Spinal cord (tissue), 10 donors: Measurements from ENCODE around the gene DDX56. TPM values are rescaled to one million over a fixed set of nuclear protein-coding genes. Genes with fewer than 3 reads are reported as not detected.

Experiments used
- DNase-seq, 6 donors: peaks; one replicate each; pipeline versions ENCODE4 v3.0.0 to v3.0.0-alpha.2; 2013 to 2015; ENCODE audit warnings: low spot score in 6 of 6, low read depth in 4 of 6
- H3K27ac ChIP-seq: one replicate; pipeline ENCODE4 v1.5.1; 2013; ENCODE audit warnings: low read depth, low read length, control low read depth
- H3K27me3 ChIP-seq: one replicate; pipeline ENCODE4 v1.6.1; 2013; ENCODE audit warnings: low read length; ENCODE audit not compliant: control insufficient read depth, insufficient read depth
- H3K36me3 ChIP-seq: one replicate; pipeline ENCODE4 v1.6.1; 2013; ENCODE audit warnings: low read length; ENCODE audit not compliant: control insufficient read depth, insufficient read depth
- H3K4me1 ChIP-seq: one replicate; pipeline ENCODE4 v1.6.1; 2013; ENCODE audit warnings: low read length; ENCODE audit not compliant: control insufficient read depth, insufficient read depth
- H3K4me3 ChIP-seq: one replicate; pipeline ENCODE4 v1.5.1; 2013; ENCODE audit warnings: low read depth, low read length, control low read depth
- H3K9me3 ChIP-seq: one replicate; pipeline ENCODE4 v1.6.1; 2013; ENCODE audit warnings: low read length; ENCODE audit not compliant: control insufficient read depth, insufficient read depth
- WGBS: methylation state at CpG from one replicate; pipeline ENCODE4 v1.1.5; 2013; ENCODE audit warnings: missing lambda C conversion rate; ENCODE audit not compliant: insufficient coverage; 5-methylcytosine and 5-hydroxymethylcytosine counted together
- polyA plus RNA-seq, 2 donors: library from polyadenylated mRNA; unstranded; fragments of 120-200 nt; gene quantifications; one replicate each; pipeline ENCODE4 v1.2.1, GENCODE V29; 2013; ENCODE audit not compliant: insufficient read length in 2 of 2
- total RNA-seq, 2 donors: library from RNA; depleted of rRNA in 1 of 2; stranded (reverse); fragments of 120-200 nt in 1 of 2; fragments of >200 nt in 1 of 2; gene quantifications; one replicate each; pipeline versions ENCODE4 v1.2.3 to v1.2.4, GENCODE V29; 2013 to 2014
- donor health status: healthy.

DDX56 gene
- total and polyA plus RNA-seq, 4 donors, result 37.0 to 80.4 (median 60.8) TPM

DNA sequence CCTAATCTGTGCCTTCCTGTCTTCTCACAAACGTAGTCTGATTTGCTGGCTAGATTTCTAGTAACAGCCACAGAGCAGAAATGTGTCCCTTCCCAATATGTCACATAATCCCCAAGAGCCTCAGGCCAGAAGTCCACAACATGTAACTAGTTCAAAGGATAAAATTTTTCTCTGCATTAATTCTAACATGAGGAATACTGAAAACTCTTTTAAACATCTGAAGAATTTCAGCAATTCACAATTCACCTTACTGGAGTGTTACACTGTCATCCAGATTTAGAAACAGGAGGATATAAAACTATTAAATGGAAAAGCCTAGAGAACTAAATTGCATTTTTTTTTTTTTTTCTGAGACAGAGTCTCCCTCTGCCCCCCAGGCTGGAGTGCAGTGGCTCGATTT, 2.5 kb upstream of the DDX56 start:
- Histone ChIP-seq H3K27me3 (no peaks in the 10 kb centered on the region), H3K4me3 (no peak overlapping the region), H3K36me3 (peaks cover 56% of the 10 kb centered on the region), H3K4me1 (peaks cover 36% of the 10 kb centered on the region), H3K9me3 (no peaks in the 10 kb centered on the region), H3K27ac (no peak overlapping the region)
- WGBS, result 86% methylated on average over 2 of the region's 2 CpGs
- no peak for DNase-seq

DNA sequence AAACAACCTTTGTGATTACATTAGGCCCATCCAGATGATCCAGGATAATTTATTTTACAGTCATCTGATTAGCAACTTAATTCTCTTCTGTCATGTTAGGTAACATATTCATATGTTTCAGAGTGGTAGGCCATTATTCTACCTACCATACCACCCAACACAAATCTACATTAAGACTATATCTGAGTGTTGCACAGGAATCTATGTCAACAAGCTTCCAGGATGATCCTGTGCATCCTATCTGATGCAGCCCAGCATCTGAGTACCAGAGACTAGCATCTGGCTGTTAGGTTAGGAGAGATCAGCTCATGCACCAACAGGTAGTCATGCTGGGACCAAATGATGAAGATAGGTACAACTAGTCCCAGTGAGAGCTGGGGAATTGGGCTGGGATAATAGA, 1.3 kb upstream of the DDX56 start:
- H3K36me3 ChIP-seq, result peaks cover 57% of the 10 kb centered on the region

DNA sequence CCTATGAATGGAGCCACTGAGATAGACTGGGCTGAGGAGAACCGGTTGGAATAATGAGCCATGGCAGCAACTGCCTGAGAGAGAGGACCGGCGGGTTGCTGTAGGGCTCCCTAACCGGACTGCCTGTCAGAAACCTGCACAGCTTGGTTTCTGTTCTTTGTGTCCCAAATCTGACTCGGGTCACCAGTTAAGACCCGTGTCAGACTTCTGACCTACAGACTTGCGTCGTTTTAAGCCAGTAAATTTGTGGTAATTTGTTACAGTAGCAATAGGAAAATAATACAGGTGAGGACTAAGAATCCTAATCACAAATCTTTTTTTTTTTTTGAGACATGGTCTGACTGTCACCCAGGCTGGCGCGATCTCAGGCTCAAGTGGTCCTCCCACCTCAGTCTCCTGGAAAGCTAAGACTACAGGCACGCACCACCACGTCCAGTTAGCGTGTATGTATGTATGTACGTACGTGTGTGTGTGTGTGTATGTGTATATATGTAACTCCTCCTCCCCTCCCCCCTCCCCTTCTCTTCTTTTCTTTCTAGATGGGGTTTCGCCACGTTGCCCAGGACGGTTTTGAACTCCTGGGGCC, 672 bp upstream of the DDX56 start:
- no peaks in the 10 kb centered on the region for H3K9me3 ChIP-seq
- H3K4me1 ChIP-seq, result peaks cover 23% of the 10 kb centered on the region
- no peak for DNase-seq
- WGBS, result 0% methylated on average over 6 of the region's 18 CpGs
- H3K36me3 ChIP-seq, result peaks cover 61% of the 10 kb centered on the region
- H3K27ac ChIP-seq, result peak overlapping the region; percentile 84
- H3K27me3 ChIP-seq, result no peaks in the 10 kb centered on the region
- peak overlapping the region; percentile 88 for H3K4me3 ChIP-seq

More for the DNA sequence above, 1.3 kb upstream of the DDX56 start:
- H3K27ac ChIP-seq, result no peak overlapping the region
- no peaks in the 10 kb centered on the region for H3K9me3 ChIP-seq
- no peak overlapping the region for H3K4me3 ChIP-seq
- H3K4me1 ChIP-seq, result peaks cover 24% of the 10 kb centered on the region
- no peak for DNase-seq
- no peaks in the 10 kb centered on the region for H3K27me3 ChIP-seq

DNA sequence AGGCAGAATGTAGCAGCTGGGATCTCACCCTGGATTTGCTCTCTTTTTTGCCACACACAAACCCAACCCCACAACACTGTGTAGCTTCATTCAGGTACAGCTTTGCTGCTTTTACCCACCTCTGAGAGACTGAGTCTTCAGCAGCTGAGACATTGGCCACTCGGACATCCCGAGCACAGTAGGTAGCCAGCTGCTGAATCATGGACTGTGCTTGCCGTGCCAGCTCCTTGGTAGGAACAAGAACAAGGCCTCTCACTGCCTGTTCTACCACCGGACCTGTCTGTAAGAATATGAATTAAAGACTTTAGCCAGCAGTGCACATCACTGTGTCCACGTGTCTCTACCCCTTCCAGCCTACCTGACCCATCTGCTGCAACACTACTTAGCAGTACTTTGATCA, 937 bp downstream of the DDX56 start:
- H3K27ac ChIP-seq, result no peak overlapping the region
- peaks cover 69% of the 10 kb centered on the region for H3K36me3 ChIP-seq
- no peak for DNase-seq
- H3K9me3 ChIP-seq, result no peaks in the 10 kb centered on the region
- WGBS, result 82% methylated on average over 4 of the region's 5 CpGs
- H3K4me1 ChIP-seq, result peaks cover 23% of the 10 kb centered on the region
- H3K27me3 ChIP-seq, result no peaks in the 10 kb centered on the region
- H3K4me3 ChIP-seq, result peak overlapping the region; percentile 88

DNA sequence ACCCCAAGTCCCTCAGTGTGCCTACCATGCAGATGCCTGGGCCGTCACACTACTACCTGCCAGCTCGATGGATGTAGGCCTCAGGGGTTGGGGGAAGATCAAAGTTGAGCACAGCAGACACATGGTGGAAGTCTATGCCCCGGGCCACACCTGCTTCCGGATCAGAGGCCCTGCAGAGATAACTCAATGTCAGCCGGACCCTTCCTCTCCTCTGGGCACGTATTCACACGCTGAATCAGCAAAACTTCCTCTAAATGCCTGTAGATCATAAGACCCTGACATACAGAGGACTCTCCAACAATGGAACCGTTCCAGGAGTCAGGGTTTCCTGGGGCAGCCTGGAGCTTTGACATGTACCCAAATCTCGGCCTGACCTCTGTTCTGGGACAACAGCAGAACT, 3.7 kb downstream of the DDX56 start:
- Histone ChIP-seq H3K4me1 (peaks cover 23% of the 10 kb centered on the region), H3K9me3 (no peaks in the 10 kb centered on the region), H3K27me3 (no peaks in the 10 kb centered on the region), H3K27ac (no peak overlapping the region), H3K4me3 (no peak overlapping the region), H3K36me3 (peaks cover 79% of the 10 kb centered on the region)
- DNase-seq, result no peak
- WGBS, result 83% methylated on average over 8 of the region's 9 CpGs

DNA sequence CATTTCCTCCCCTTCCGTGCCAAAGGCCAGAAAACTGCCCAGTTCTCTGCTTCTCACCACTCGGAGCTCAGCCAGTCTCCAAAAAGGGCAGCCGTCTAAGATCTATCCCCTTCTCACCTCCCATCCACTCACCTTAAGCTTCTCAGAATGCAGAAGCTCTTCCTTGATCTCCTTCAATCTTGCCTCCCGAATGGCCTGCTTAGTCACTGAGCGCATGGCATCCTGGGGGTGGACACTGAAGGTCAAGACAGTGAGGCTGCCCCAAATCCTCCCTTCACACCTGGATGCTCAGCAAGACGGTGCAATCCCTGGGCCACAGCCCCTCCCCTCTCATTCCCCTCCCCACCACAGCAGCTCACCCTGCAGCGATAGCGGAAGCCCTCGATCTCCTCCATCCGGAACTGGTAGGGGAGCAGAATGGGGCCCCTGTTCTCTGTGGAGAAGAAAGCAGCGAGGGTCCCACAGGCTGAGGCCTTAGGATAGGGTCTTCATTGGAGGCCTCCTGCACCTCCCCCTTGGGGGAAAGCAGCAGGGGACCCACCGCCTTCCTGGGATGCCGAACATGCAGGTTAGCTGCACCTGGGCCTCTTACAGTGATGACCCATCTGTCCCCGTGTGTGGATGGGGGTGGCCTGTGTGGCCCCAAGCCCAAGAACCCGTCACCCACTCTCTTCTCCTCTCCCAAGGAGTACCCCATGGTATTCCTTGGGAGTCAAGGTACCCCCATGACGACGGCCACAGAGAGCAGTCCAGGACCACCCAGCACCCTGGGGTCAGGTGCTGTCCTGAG, 4.7 kb downstream of the DDX56 start:
- peaks cover 84% of the 10 kb centered on the region for H3K36me3 ChIP-seq
- H3K4me3 ChIP-seq, result no peak overlapping the region
- WGBS, result 83% methylated on average over 13 of the region's 17 CpGs
- H3K27me3 ChIP-seq, result no peaks in the 10 kb centered on the region
- H3K4me1 ChIP-seq, result peaks cover 13% of the 10 kb centered on the region
- DNase-seq, result no peak
- no peak overlapping the region for H3K27ac ChIP-seq
- H3K9me3 ChIP-seq, result no peaks in the 10 kb centered on the region

DNA sequence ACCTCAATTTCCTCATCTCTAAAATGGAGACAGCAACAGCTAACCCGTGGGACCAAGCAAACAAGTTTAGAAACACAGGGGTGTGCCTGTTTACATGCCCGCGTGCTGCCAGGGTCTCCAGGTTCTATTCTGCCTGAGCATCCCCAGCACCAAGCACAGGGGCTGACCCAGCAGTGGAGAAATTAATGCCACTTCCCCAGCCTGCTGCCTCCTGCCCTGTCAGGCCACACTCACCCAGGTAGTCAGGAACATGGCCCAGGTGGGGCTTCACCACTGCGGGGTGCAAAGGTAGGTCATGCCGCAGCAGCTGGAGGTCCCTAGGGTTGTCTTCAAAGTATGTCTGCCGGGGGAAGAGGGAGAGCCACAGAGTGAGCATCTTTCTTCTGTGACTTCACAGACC, 5.8 kb downstream of the DDX56 start:
- Histone ChIP-seq H3K9me3 (no peaks in the 10 kb centered on the region), H3K4me3 (no peak overlapping the region), H3K27ac (no peak overlapping the region), H3K27me3 (no peaks in the 10 kb centered on the region), H3K36me3 (peaks cover 89% of the 10 kb centered on the region), H3K4me1 (peaks cover 7% of the 10 kb centered on the region)
- WGBS, result 98% methylated on average over 6 of the region's 6 CpGs
- no peak for DNase-seq

DNA sequence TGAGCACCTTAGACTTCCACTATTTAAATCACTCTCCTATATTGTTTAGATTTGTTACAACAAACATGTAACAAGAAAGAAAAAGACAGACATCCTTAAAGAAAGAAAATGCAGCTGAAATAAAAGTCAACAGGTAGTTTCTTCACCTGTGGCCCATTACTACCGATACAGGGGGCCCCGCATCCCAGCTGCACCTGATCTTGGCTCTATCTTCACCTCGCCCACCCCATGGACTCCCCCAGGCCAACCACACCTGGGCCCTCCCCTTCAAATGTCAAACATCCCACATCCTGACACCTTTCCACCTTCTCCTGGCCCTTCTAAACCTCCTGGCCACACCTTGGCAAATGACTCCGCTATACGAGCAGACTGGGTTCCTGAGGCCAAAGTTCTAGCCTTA, 7.0 kb downstream of the DDX56 start:
- Histone ChIP-seq H3K9me3 (no peaks in the 10 kb centered on the region), H3K27me3 (no peaks in the 10 kb centered on the region), H3K36me3 (peaks cover 81% of the 10 kb centered on the region), H3K4me3 (no peak overlapping the region), H3K27ac (no peak overlapping the region), H3K4me1 (no peaks in the 10 kb centered on the region)
- no peak for DNase-seq
- WGBS, result 92% methylated on average over 5 of the region's 5 CpGs

DNA sequence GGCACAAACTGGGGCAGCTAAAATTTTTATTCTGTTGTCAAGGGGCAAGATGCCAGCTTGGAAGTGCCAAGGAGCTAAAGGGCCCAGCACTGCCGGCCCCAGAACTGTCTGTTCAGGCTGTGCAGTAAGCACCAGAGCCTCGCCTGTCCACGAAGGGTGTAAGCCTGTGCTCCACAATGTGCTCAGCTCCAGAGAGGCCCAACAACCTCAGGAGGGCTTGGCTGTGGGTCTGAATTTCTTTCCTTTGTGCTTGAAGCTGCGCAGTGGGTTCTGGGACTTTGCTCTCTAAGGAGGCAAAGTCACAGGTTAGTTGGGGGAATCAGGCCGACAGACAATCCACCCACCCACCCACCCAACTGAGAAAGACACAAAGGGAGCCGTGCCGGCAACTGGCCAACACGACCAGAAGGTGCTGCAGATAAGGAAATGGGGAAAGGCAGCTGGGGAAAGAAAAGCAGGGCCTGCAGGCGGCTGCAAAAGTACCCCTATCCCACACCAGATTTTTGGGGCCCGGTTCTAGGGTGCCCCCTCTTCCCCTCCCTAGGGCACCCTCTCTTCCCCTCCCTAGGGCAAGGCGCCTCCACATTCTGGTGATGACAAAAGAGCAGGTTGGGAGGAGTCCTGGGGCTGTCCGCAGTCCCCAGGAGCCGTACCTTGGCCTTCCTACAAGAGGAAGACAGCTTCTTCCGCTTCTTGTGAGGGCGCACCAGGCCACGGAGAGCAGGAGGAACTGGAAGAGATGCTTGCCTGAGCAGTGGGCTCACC, 7.7 kb downstream of the DDX56 start:
- peaks cover 74% of the 10 kb centered on the region for H3K36me3 ChIP-seq
- no peak overlapping the region for H3K27ac ChIP-seq
- no peaks in the 10 kb centered on the region for H3K9me3 ChIP-seq
- no peaks in the 10 kb centered on the region for H3K4me1 ChIP-seq
- WGBS, result 87% methylated on average over 9 of the region's 16 CpGs
- H3K27me3 ChIP-seq, result no peaks in the 10 kb centered on the region
- no peak overlapping the region for H3K4me3 ChIP-seq
- no peak for DNase-seq
